CD4-positive, alpha-beta T cell treated with Interferon alpha-2 for 1 hour (primary cell): ENCODE measurements around the gene ZNF674.
"Not testable (repeated sequence)": the region's sequence is repeated elsewhere in the genome, so short reads cannot be mapped to it uniquely, and the experiment has no call there.

Experiments used
- DNase-seq, 2 donors: peaks; one replicate each; pipeline ENCODE4 v3.0.0-alpha.2; 2020 to 2022

The ZNF674 gene

DNA sequence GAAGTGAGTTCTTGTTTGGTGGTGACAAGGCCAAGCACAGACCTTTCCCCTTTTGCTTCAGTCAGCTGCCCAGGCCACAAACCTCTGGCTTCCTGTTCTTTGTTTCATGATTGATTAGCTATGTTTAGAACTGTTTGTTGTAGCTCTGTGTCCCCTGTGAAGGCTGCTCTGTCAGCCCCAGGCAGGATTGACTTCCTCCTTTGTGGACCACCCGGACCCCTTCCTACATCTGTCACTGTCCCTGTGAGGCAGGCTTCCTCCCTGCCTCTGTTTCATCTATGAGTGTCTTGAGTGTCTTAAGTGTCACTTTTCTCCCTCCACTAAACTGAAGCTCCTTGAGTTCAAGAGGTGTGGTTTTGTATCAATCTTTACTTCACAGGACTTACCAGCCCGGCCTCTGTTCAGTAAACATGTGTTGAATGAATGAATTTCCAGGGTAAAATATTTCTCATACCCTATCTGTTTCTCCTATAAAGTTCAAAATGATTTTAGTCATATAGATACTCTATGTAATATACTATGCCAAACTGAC is 83.5 kb downstream of the ZNF674 start:
- DNase-seq = no peak

GRCh38 chrX:46460801-46461659 is 84.2 kb downstream of the ZNF674 start:
- not testable (repeated sequence) for DNase-seq

DNA sequence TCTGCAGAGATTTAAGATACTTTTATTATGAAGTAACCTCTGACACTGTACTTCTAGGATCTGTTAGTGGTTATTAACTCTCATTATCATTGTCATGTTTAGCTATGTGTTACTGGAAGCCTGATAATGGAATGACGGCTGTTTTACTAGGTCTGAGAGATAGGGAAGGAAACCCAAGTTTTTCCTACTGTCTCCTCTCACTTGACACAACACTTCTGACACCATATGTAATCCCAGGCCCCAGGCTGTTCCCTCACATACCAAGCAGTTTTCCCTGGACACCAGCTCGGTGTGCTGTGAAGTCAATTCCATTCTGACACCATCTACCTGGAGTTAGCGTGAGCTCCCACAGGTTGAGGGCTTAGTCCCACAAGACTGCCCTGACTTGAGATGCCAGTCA is 85.6 kb downstream of the ZNF674 start:
- no peak for DNase-seq

GRCh38 chrX:46456125-46456922 is 88.9 kb downstream of the ZNF674 start:
- no peak for DNase-seq
